Bronchial epithelial cell (primary cell): ENCODE results near the gene DHRS1. TPM values are rescaled to one million over a fixed set of nuclear protein-coding genes. Genes with fewer than 3 reads are reported as not detected.

ENCODE experiments used
- DNase-seq: peaks from one replicate; pipeline ENCODE4 v3.0.0-alpha.2; 2010; ENCODE audit warnings: low read depth
- FAIRE-seq: peaks from 2 replicates; lab custom pipeline; 2011; peaks lifted over from hg19 to GRCh38; lab: Jason Lieb, UNC
- H3K27me3 ChIP-seq: 2 replicates; pipeline ENCODE4 v1.5.1; 2011; ENCODE audit warnings: low read length; ENCODE audit not compliant: control insufficient read depth, insufficient read depth
- H3K36me3 ChIP-seq: 2 replicates; pipeline ENCODE4 v1.5.1; 2011; ENCODE audit warnings: low read length; ENCODE audit not compliant: control insufficient read depth, insufficient read depth
- H3K4me3 ChIP-seq: 2 replicates; pipeline ENCODE4 v1.5.1; 2011; ENCODE audit warnings: mild to moderate bottlenecking, low read depth, low read length, control low read depth
- total RNA-seq: library from RNA; depleted of rRNA; stranded (reverse); fragments of >200 nt; gene quantifications from 2 replicates; pipeline ENCODE4 v1.2.1, GENCODE V29; 2014
- TF ChIP-seq, protein P1 (sequence below): IDR thresholded peaks from 2 replicates; pipeline ENCODE4 v1.5.1; 2011; ENCODE audit warnings: mild to moderate bottlenecking, moderate library complexity, low read length, control low read depth, inconsistent platforms; ENCODE audit not compliant: insufficient read depth, severe bottlenecking

The DHRS1 gene
- total RNA-seq, 1 donor from 2014 or later = 16.6 TPM

DNA sequence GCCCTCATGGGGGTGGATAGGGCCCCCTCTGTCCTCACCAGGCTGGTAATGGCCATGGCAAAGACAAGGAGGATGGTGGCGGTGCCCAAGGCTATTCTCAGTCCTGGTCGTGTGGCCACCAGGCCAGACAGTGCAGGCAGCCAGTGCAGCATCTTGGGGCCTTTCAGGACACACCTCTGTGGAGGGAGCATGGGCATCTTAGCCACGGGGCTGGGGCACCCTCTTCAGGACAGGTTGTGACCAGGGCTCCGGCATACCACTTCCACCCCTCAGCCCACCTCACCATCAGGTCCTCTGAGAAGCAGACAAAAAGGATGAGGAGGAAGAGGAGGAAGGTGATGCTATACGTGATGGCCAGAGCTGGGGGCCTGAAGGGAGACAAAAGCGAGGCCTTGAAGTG lies 24.4 kb upstream of the DHRS1 start:
- H3K4me3 ChIP-seq = no peak overlapping the region
- TF ChIP-seq, protein P1, sequence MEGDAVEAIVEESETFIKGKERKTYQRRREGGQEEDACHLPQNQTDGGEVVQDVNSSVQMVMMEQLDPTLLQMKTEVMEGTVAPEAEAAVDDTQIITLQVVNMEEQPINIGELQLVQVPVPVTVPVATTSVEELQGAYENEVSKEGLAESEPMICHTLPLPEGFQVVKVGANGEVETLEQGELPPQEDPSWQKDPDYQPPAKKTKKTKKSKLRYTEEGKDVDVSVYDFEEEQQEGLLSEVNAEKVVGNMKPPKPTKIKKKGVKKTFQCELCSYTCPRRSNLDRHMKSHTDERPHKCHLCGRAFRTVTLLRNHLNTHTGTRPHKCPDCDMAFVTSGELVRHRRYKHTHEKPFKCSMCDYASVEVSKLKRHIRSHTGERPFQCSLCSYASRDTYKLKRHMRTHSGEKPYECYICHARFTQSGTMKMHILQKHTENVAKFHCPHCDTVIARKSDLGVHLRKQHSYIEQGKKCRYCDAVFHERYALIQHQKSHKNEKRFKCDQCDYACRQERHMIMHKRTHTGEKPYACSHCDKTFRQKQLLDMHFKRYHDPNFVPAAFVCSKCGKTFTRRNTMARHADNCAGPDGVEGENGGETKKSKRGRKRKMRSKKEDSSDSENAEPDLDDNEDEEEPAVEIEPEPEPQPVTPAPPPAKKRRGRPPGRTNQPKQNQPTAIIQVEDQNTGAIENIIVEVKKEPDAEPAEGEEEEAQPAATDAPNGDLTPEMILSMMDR = no peak
- no peaks in the 10 kb centered on the region for H3K36me3 ChIP-seq
- H3K27me3 ChIP-seq = no peaks in the 10 kb centered on the region
- FAIRE-seq (no peak), DNase-seq (no peak)

DNA sequence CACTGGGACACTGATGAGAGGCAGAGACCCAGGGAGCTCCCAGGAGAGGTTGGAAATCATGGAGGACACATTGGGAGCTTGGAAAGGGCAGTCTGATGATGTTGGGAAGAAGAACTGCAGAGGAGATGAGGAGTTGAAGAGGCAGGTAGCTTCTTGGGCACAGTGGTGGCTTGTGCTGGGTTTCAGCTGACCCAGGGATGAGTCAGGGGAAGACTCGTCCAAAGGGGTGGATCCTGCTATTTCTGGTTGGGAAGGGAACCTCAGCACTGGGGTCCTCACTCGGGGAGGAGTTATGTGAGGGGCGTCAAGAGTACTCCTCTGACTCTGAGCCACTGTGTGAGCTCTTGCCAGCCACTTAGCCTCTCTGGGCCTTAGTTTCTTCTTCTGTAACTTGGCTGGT lies 23.8 kb upstream of the DHRS1 start:
- TF ChIP-seq, protein P1 = no peak
- Histone ChIP-seq H3K4me3 (no peak overlapping the region), H3K27me3 (no peaks in the 10 kb centered on the region), H3K36me3 (no peaks in the 10 kb centered on the region)
- FAIRE-seq (no peak), DNase-seq (no peak)

GRCh38 chr14:24322672-24323071 lies 23.1 kb upstream of the DHRS1 start:
- FAIRE-seq = no peak
- Histone ChIP-seq H3K36me3 (no peaks in the 10 kb centered on the region), H3K4me3 (no peak overlapping the region), H3K27me3 (no peaks in the 10 kb centered on the region)
- TF ChIP-seq, protein P1 = no peak
- no peak for DNase-seq

GRCh38 chr14:24321212-24321975 lies 21.8 kb upstream of the DHRS1 start:
- FAIRE-seq (no peak), DNase-seq (no peak)
- TF ChIP-seq, protein P1 = no peak
- no peaks in the 10 kb centered on the region for H3K27me3 ChIP-seq
- H3K4me3 ChIP-seq = no peak overlapping the region
- no peaks in the 10 kb centered on the region for H3K36me3 ChIP-seq

- FAIRE-seq (no peak), DNase-seq (peak; percentile 77)
- H3K36me3 ChIP-seq = peaks cover 2% of the 10 kb centered on the region
Observed at GRCh38 chr14:24317141-24317928, 17.8 kb upstream of the DHRS1 start.

More at GRCh38 chr14:24317141-24317928, 17.8 kb upstream of the DHRS1 start:
- no peaks in the 10 kb centered on the region for H3K27me3 ChIP-seq
- H3K4me3 ChIP-seq = no peak overlapping the region
- TF ChIP-seq, protein P1 = no peak
